Measurements from ENCODE around the gene TLE7.

The TLE7 gene

GRCh38 chr16:71480956-71481355 is 39.1 kb upstream of the TLE7 start:
- TF ChIP-seq CTCF (conservative IDR thresholded peaks at IDR 0.05; ENCODE audit: control insufficient read depth, insufficient read depth, low read depth, low read length): no peak
- no peak overlapping the region for H3K4me3 ChIP-seq (ENCODE audit: control insufficient read depth, low read depth, low read length)
- no peak for DNase-seq (ENCODE audit: low read depth)

GRCh38 chr16:71479420-71479819 is 37.6 kb upstream of the TLE7 start:
- peak; percentile 50 for DNase-seq (ENCODE audit: low read depth)
- H3K4me3 ChIP-seq (ENCODE audit: control insufficient read depth, low read depth, low read length): no peak overlapping the region

GRCh38 chr16:71476457-71477124 is 34.7 kb upstream of the TLE7 start:
- H3K4me3 ChIP-seq (ENCODE audit: control insufficient read depth, low read depth, low read length): no peak overlapping the region
- TF ChIP-seq CTCF (conservative IDR thresholded peaks at IDR 0.05; ENCODE audit: control insufficient read depth, insufficient read depth, low read depth, low read length): no peak
- DNase-seq (ENCODE audit: low read depth): no peak

More at GRCh38 chr16:71479420-71479819, 37.6 kb upstream of the TLE7 start:
- TF ChIP-seq CTCF (conservative IDR thresholded peaks at IDR 0.05; ENCODE audit: control insufficient read depth, insufficient read depth, low read depth, low read length): peak; percentile 65

- no peak overlapping the region for H3K4me3 ChIP-seq (ENCODE audit: control insufficient read depth, low read depth, low read length)
- no peak for TF ChIP-seq CTCF (conservative IDR thresholded peaks at IDR 0.05; ENCODE audit: control insufficient read depth, insufficient read depth, low read depth, low read length)
- DNase-seq (ENCODE audit: low read depth): peak; percentile 94
These were observed 33.0 kb upstream of the TLE7 start for GRCh38 chr16:71474864-71475263.

GRCh38 chr16:71473891-71474290 is 32.0 kb upstream of the TLE7 start:
- DNase-seq (ENCODE audit: low read depth): no peak
- H3K4me3 ChIP-seq (ENCODE audit: control insufficient read depth, low read depth, low read length): no peak overlapping the region
- no peak for TF ChIP-seq CTCF (conservative IDR thresholded peaks at IDR 0.05; ENCODE audit: control insufficient read depth, insufficient read depth, low read depth, low read length)

GRCh38 chr16:71472931-71473330 is 31.1 kb upstream of the TLE7 start:
- DNase-seq (ENCODE audit: low read depth): no peak
- H3K4me3 ChIP-seq (ENCODE audit: control insufficient read depth, low read depth, low read length): no peak overlapping the region
- no peak for TF ChIP-seq CTCF (conservative IDR thresholded peaks at IDR 0.05; ENCODE audit: control insufficient read depth, insufficient read depth, low read depth, low read length)

GRCh38 chr16:71472051-71472450 is 30.2 kb upstream of the TLE7 start:
- DNase-seq (ENCODE audit: low read depth): no peak
- H3K4me3 ChIP-seq (ENCODE audit: control insufficient read depth, low read depth, low read length): no peak overlapping the region
- no peak for TF ChIP-seq CTCF (conservative IDR thresholded peaks at IDR 0.05; ENCODE audit: control insufficient read depth, insufficient read depth, low read depth, low read length)
